Measurements from ENCODE around the gene PRKCH.

The PRKCH gene

DNA sequence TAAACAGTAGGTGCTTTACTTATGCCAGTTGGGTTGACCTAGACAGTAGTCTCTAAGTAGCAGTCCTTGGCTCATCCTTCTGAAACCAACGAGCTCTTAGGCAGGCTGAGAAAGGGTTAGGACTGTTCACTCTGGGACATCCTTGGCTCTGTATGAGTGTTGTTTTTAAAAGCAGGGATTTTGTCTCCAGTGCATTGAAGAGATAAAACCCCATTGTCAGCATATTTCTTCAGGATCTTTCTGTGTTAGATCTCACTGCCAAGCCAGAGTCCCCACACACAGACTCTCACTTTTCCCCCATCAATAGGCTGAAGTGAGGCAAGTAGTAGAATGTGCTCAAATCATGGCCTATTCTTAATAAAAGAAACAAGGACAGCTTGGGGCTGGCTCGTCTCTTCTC, 250.5 kb downstream of the PRKCH start:
- no peak for DNase-seq (ENCODE audit: extremely low read depth, low read depth)
- H3K4me3 ChIP-seq (replicated peaks; ENCODE audit: low read depth, low read length) = no peak overlapping the region
- TF ChIP-seq, protein P1, sequence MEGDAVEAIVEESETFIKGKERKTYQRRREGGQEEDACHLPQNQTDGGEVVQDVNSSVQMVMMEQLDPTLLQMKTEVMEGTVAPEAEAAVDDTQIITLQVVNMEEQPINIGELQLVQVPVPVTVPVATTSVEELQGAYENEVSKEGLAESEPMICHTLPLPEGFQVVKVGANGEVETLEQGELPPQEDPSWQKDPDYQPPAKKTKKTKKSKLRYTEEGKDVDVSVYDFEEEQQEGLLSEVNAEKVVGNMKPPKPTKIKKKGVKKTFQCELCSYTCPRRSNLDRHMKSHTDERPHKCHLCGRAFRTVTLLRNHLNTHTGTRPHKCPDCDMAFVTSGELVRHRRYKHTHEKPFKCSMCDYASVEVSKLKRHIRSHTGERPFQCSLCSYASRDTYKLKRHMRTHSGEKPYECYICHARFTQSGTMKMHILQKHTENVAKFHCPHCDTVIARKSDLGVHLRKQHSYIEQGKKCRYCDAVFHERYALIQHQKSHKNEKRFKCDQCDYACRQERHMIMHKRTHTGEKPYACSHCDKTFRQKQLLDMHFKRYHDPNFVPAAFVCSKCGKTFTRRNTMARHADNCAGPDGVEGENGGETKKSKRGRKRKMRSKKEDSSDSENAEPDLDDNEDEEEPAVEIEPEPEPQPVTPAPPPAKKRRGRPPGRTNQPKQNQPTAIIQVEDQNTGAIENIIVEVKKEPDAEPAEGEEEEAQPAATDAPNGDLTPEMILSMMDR (IDR thresholded peaks at IDR 0.05; ENCODE audit: low read depth, low read length, missing control alignments) = no peak

DNA sequence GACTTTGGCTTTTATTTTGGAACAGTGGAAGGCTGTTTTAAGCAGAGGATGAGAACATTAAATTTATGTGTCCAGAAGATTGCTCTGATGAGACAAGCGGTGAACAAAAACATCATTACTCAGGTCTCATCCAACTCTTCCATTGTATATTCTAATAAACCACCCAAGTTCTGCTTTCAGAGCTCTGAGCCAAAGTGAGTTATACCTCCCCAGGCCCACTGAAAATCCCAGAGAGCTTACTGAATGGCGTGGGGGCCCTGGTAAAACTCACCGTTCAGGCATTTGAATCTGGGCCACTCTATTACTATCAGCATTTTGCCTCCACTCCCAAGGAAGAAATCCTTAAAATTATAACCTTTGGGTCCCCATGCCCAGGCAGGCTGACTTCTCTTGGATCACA, 251.9 kb downstream of the PRKCH start:
- TF ChIP-seq, protein P1 (IDR thresholded peaks at IDR 0.05; ENCODE audit: low read depth, low read length, missing control alignments) = no peak
- no peak for DNase-seq (ENCODE audit: extremely low read depth, low read depth)
- no peak overlapping the region for H3K4me3 ChIP-seq (replicated peaks; ENCODE audit: low read depth, low read length)

DNA sequence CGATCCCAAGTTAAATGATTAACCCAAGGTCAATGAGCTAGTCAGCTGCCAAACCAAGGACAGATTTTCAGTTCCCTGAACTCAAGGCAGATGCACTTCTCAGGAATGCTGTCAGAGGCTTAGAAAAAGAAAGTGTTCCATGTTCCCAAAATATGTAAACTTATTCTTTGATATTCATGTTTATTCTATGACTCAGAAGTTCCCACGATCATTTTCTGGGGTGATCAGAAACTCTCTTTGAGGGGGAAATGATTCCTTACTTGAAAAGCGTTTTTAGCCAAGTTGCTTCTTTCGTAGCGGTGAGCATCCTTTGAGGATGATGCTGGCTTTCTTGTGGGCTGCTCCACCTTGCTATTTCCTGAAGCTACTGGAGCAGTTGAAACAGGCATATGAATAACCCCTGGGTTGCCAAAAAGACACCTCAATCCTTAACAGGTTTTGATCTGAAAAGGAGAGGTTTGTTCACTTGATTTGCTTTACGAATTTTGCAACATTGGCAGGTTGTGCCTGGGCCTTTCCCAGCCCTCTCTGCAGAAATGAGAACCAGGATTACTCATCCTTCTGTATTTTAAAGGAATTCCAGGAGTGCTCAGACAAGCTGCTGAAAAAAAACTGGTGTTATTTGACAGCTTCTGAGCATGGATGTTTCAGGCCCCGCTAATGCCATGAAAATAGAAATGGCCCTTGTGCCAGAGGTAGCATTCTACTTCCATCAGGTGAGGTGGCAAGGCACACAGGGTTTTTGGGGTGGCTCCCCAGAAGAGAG, 252.6 kb downstream of the PRKCH start:
- no peak for DNase-seq (ENCODE audit: extremely low read depth, low read depth)
- no peak overlapping the region for H3K4me3 ChIP-seq (replicated peaks; ENCODE audit: low read depth, low read length)
- TF ChIP-seq, protein P1 (IDR thresholded peaks at IDR 0.05; ENCODE audit: low read depth, low read length, missing control alignments) = no peak

DNA sequence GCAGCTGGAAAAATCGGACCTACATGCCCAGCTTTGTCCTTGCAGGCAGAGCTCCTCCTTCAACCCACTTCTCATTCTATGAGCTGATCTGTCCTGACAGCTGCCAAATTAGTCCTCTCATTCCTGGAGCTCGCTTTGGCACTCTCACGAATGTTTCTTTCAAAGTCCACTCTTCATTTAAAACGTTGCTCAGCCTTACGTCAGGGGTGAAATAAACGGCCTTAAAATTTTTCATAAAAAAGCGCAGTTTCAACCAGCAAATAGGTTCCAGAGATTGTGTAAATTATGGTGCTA, 253.1 kb downstream of the PRKCH start:
- TF ChIP-seq, protein P1 (IDR thresholded peaks at IDR 0.05; ENCODE audit: low read depth, low read length, missing control alignments) = no peak
- H3K4me3 ChIP-seq (replicated peaks; ENCODE audit: low read depth, low read length) = no peak overlapping the region
- DNase-seq (ENCODE audit: extremely low read depth, low read depth) = no peak

DNA sequence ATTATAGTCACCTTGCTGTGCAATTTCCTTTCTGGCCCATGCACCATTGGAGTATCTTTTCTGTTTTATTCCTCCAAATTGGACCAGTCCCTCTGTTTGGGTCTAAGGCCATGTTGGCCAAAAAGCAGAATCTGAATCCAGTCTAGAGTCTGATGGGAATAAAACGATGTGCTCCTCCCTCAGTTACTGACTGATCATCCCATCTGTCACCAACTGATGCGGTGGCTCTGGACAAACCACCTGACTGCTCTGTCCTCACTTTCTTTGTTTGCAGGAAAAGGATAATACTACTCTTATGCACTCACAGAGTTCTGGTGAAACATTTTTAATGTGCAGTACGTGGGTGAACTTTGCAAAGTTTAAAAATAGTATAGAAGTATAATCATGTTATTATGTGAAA, 253.7 kb downstream of the PRKCH start:
- no peak overlapping the region for H3K4me3 ChIP-seq (replicated peaks; ENCODE audit: low read depth, low read length)

DNA sequence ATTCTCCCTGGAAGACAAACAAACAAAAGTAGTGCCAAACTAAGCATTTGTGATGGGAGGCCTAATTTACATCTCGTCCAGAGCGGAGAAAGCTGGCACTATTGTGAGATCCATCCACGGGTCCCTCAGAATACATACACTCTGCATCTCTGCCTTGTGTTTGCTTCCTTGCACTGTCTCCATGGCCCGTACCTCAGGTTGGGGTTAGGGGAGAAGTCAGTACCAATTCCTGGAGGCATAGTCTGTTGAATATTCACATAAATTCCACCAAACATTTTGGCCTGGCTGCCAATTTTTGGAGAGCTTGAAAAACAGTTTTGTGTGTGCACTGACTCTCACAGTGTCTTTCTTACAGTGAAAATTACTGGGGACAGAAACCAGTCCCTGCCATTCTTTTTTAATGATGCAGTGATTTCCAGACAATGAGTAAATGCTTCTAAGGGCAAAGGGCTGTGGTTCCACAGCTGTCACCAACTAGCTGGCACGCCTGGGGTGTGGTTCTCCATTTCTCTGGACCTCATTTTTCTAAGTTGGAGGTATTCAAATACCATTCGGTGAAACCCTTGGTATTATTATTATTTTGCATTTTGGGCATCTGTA, 254.3 kb downstream of the PRKCH start:
- H3K4me3 ChIP-seq (replicated peaks; ENCODE audit: low read depth, low read length) = no peak overlapping the region
- no peak for DNase-seq (ENCODE audit: extremely low read depth, low read depth)
- TF ChIP-seq, protein P1 (IDR thresholded peaks at IDR 0.05; ENCODE audit: low read depth, low read length, missing control alignments) = no peak

More for the DNA sequence above, 253.7 kb downstream of the PRKCH start:
- DNase-seq (ENCODE audit: extremely low read depth, low read depth) = no peak
- TF ChIP-seq, protein P1 (IDR thresholded peaks at IDR 0.05; ENCODE audit: low read depth, low read length, missing control alignments) = no peak
